Breast epithelium (tissue), 3 donors: ENCODE data around the gene ACLY.

Experiments
- CTCF ChIP-seq, 3 donors: fragments of 450-650 bp; IDR thresholded peaks; one replicate each; pipeline ENCODE4 v1.5.1; 2016 to 2017; ENCODE audit warnings: antibody characterized with exemption in 3 of 3, mild to moderate bottlenecking in 3 of 3, moderate library complexity in 3 of 3
- POLR2A ChIP-seq: fragments of 450-650 bp; IDR thresholded peaks from one replicate; pipeline ENCODE4 v1.6.1; 2016; ENCODE audit warnings: antibody characterized with exemption, mild to moderate bottlenecking, moderate library complexity
- POLR2AphosphoS5 ChIP-seq, 3 donors: sonication (generic); formaldehyde crosslinking; IDR thresholded peaks; one replicate each; pipeline ENCODE4 v1.6.1; 2017; ENCODE audit warnings: antibody characterized with exemption in 3 of 3

GRCh38 chr17:41915566-41915965 lies 3.2 kb downstream of the ACLY start:
- TF ChIP-seq CTCF (IDR thresholded peaks at IDR 0.05): no peak
- no peak for TF ChIP-seq POLR2AphosphoS5 (IDR thresholded peaks at IDR 0.05)
- no peak for TF ChIP-seq POLR2A
